Trophoblast cell (in vitro differentiated cells and primary cell): ENCODE measurements around the gene PRR35.
A peak's percentile ranks its signal among the peaks of the same experiment; 100 is the strongest.

ENCODE experiments used
- DNase-seq, 2 donors: peaks; one replicate each; pipeline ENCODE4 v3.0.0-alpha.2; 2016
- H2AFZ ChIP-seq: 2 replicates; pipeline ENCODE4 v1.6.1; 2013; ENCODE audit warnings: low read length, moderate library complexity, mild to moderate bottlenecking; ENCODE audit not compliant: insufficient read depth, poor library complexity
- H2AK5ac ChIP-seq: 2 replicates; pipeline ENCODE4 v1.6.1; 2013; ENCODE audit warnings: mild to moderate bottlenecking, low read length
- H2BK120ac ChIP-seq: 2 replicates; pipeline ENCODE4 v1.6.1; 2013; ENCODE audit warnings: low read length, mild to moderate bottlenecking, moderate library complexity; ENCODE audit not compliant: insufficient read depth, poor library complexity
- H2BK12ac ChIP-seq: 2 replicates; pipeline ENCODE4 v1.6.1; 2013; ENCODE audit warnings: mild to moderate bottlenecking, low read length, moderate library complexity
- H2BK5ac ChIP-seq: 2 replicates; pipeline ENCODE4 v1.6.1; 2013; ENCODE audit warnings: low read length, low read depth, moderate library complexity, mild to moderate bottlenecking; ENCODE audit not compliant: poor library complexity
- H3K14ac ChIP-seq: 2 replicates; pipeline ENCODE4 v1.6.1; 2013; ENCODE audit warnings: mild to moderate bottlenecking, low read length
- H3K18ac ChIP-seq: 2 replicates; pipeline ENCODE4 v1.6.1; 2013; ENCODE audit warnings: mild to moderate bottlenecking, low read length
- H3K23ac ChIP-seq: 2 replicates; pipeline ENCODE4 v1.6.1; 2013; ENCODE audit warnings: low read length
- H3K27ac ChIP-seq: 2 replicates; pipeline ENCODE4 v1.5.1; 2013; ENCODE audit warnings: low read depth, mild to moderate bottlenecking, inconsistent platforms, low read length, moderate library complexity
- H3K27me3 ChIP-seq: 2 replicates; pipeline ENCODE4 v1.6.1; 2013; ENCODE audit warnings: inconsistent platforms, mild to moderate bottlenecking, low read length, moderate library complexity; ENCODE audit not compliant: insufficient read depth
- H3K36me3 ChIP-seq, 2 experiments: 1 replicate in 1 of 2; 2 replicates in 1 of 2; pipeline ENCODE4 v1.6.1; 2013; ENCODE audit warnings: low read length in 2 of 2, mild to moderate bottlenecking in 2 of 2, moderate library complexity in 1 of 2; ENCODE audit not compliant: insufficient read depth in 2 of 2, control insufficient read depth in 1 of 2
- H3K4ac ChIP-seq: 2 replicates; pipeline ENCODE4 v1.6.1; 2013; ENCODE audit warnings: low read depth, mild to moderate bottlenecking, low read length, moderate library complexity
- H3K4me1 ChIP-seq, 2 experiments: 1 replicate in 1 of 2; 2 replicates in 1 of 2; pipeline ENCODE4 v1.6.1; 2013; ENCODE audit warnings: low read length in 2 of 2, mild to moderate bottlenecking in 2 of 2, moderate library complexity in 1 of 2; ENCODE audit not compliant: insufficient read depth in 2 of 2, control insufficient read depth in 1 of 2
- H3K4me2 ChIP-seq: 2 replicates; pipeline ENCODE4 v1.6.1; 2013; ENCODE audit warnings: inconsistent platforms, mild to moderate bottlenecking, low read length, moderate library complexity
- H3K4me3 ChIP-seq: 2 replicates; pipeline ENCODE4 v1.5.1; 2013; ENCODE audit warnings: mild to moderate bottlenecking, low read depth, low read length, inconsistent platforms
- H3K79me1 ChIP-seq: one replicate; pipeline ENCODE4 v1.6.1; 2013; ENCODE audit warnings: low read length
- H3K79me2 ChIP-seq: 2 replicates; pipeline ENCODE4 v1.6.1; 2013; ENCODE audit warnings: low read length, mild to moderate bottlenecking; ENCODE audit not compliant: control insufficient read depth, insufficient read depth, poor library complexity
- H3K9ac ChIP-seq: 2 replicates; pipeline ENCODE4 v1.6.1; 2013; ENCODE audit warnings: mild to moderate bottlenecking, low read length
- H3K9me3 ChIP-seq: 2 replicates; pipeline ENCODE4 v1.6.1; 2013; ENCODE audit warnings: low read depth, mild to moderate bottlenecking, control low read depth, inconsistent platforms, low read length; ENCODE audit not compliant: insufficient read depth
- H4K12ac ChIP-seq: 2 replicates; pipeline ENCODE4 v1.6.1; 2013; ENCODE audit warnings: low read depth, mild to moderate bottlenecking, low read length, moderate library complexity
- H4K8ac ChIP-seq: 2 replicates; pipeline ENCODE4 v1.6.1; 2013; ENCODE audit warnings: low read depth, mild to moderate bottlenecking, low read length, moderate library complexity
- H4K91ac ChIP-seq: one replicate; pipeline ENCODE4 v1.6.1; 2013; ENCODE audit warnings: low read depth, mild to moderate bottlenecking, low read length, moderate library complexity
- WGBS: extraction: QIAGEN DNeasy Blood & Tissue Kit; methylation state at CpG from one replicate; pipeline ENCODE4 v1.1.7; 2013; ENCODE audit warnings: missing lambda C conversion rate; ENCODE audit not compliant: insufficient read length, insufficient coverage; ENCODE audit errors: extremely low coverage; 5-methylcytosine and 5-hydroxymethylcytosine counted together

The PRR35 gene

DNA sequence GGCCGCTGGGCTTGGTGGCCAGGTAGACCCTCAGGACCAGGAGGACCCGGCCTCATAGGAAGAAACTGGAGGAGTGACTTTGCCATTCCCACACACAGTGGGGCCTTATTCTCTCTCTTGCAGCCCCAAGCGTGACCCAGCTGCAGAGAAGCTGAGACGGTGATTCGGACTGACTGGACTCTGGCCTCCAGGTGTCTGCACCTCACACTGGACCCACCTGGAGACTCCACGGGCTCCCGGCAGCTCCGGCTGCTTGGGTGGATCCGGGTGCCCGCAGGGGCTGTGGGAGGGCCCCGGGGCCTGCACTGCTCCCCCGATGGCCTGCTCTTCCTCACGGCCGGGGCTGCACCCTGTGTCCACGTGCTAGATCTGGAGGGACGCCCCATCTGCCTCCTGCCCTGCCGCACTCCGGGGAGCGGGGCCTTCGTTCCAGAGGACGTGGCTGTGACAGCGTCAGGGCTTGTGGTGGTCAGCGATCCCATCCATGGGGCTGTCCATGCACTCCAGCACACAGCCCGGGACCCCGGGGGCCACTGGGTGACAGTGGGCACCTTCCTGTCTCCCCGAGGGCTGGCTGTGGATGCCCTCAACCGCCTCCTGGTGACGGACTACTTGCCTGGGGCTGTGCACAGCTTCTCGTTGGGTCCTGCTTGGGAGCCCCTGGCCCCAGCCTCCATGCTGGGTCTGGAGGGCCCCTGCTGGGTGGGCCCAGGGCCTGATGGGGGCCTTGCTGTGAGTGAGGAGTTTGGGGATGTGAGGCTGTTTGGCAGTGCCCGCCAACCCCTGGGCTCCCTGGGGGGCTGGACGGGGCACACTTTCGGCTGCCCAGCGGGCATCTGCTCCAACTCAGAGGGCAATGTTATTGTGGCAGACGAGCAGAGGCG lies 7.4 kb downstream of the PRR35 start:
- WGBS: no CpG with 5 or more reads among the region's 35 CpGs

DNA sequence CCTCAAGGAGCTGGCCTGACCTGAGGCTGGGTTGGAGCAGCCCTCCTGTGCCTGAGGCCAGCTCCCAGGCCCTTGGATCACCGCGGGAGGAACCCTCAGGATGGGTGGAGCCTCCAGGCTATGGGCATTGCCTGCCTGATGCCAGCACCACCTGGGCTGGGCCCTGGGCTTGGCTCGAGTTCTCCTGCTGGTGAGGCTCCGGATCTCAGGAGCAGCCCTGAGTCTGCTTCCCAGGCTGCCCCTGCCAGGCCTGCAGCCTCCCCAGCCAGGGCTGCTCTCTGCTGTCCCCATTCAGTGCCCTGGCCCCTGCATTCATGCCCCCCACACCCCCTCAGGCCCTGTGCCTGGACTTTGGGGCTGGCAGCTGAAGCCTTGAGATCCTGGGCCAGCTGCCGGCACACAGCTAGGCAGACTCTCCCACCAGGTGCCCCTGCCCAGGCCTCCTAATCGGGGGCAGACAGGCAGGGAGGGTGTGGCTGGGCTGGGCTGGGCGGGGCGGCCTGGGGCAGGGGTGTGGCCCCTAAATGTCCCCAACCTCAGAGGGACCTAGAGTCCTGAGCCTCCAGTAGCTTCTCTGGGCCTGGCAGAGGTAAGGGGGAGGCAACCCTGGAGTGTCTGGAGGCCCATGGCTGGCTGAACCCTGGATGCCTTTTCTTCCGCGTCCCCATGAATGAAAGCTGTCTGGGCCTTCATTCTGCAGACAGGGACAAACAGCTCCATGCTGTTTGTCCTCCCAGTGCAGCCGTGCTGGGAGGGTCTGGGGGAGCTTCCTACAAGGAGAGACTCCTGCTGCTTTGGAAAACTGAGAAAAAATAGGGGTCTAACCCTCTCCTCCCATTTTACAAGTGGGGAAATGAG lies 8.4 kb downstream of the PRR35 start:
- Histone ChIP-seq H3K36me3 (peaks cover 4 to 6% of the 10 kb centered on the region in 2 experiments), H3K27ac (no peak overlapping the region)

More for the DNA sequence above, 7.4 kb downstream of the PRR35 start:
- Histone ChIP-seq H3K23ac (no peak overlapping the region), H3K18ac (no peak overlapping the region), H3K4me2 (no peak overlapping the region), H4K12ac (peak overlapping the region; percentile 22), H3K36me3 (peaks cover 2 to 5% of the 10 kb centered on the region in 2 experiments), H3K4me3 (no peak overlapping the region), H3K79me2 (peaks cover 3% of the 10 kb centered on the region), H3K14ac (no peak overlapping the region), H4K8ac (peak overlapping the region; percentile 51), H3K27ac (no peak overlapping the region), H4K91ac (peak overlapping the region; percentile 39), H2BK5ac (no peak overlapping the region), H2BK12ac (peak overlapping the region; percentile 32), H3K79me1 (peaks cover 11% of the 10 kb centered on the region), H3K9ac (no peak overlapping the region), H3K9me3 (peaks cover 5% of the 10 kb centered on the region), H3K27me3 (no peaks in the 10 kb centered on the region), H2AFZ (no peak overlapping the region), H3K4ac (no peak overlapping the region), H2AK5ac (peak overlapping the region; percentile 5), H3K4me1 (peaks cover 30 to 37% of the 10 kb centered on the region in 2 experiments), H2BK120ac (no peak overlapping the region)
- no peak for DNase-seq

DNA sequence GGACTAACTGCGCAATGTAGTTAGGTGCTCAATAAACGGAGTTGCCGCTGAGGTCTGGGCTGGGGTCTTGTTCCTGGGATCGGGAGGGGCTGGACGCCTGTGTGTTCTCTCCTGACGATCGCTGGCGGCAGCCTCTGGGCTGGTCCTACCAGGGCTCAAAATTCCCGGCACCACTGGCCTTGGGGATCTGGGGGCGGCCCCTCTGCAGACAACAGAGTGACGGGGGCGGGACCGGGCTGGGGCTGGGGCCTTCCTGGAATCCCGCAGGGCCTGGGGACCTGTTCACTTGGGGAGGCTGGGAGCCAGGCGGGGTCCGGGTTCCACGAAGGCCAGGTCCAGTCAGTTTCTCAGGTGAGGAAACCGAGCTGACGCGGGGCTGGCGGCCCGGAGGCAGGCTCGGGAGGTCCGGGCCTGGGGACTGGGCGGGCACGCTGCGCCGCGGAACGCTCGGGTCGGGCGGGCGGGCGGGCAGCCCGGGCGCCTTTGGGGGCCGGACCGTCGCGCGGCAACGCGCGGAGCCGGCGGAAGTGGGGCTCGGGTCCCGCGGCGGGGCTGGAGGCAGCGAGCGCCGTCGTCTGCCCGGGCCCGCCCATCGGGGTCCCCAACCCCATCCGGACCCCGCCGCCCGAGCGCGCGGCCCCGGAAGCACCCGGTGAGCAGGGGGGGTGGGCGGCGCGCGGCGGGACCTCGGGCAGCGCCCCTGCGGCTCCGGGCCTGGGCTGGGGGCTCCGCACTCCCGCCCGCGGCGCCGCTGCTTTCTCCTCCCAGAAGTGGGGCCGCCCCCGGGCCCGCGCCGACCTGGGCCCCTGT lies 9.5 kb downstream of the PRR35 start, which contains the start of gene PIGQ:
Gene PIGQ, plus strand, starts transcription at position 524 of the 810 bp plus-strand sequence. CDS start 4,107 bp downstream, outside the sequence.
- peaks cover 11% of the 10 kb centered on the region for H3K79me1 ChIP-seq
- H4K8ac ChIP-seq: peak within 1 kb of the TSS; percentile 98
- H2BK120ac ChIP-seq: peak within 1 kb of the TSS; percentile 65
- peak; percentile 10 to 61 for DNase-seq
- H3K79me2 ChIP-seq: peaks cover 3% of the 10 kb centered on the region
- H3K4ac ChIP-seq: peak within 1 kb of the TSS; percentile 88
- H3K18ac ChIP-seq: peak within 1 kb of the TSS; percentile 88
- peaks cover 5% of the 10 kb centered on the region for H3K9me3 ChIP-seq
- H4K91ac ChIP-seq: peak within 1 kb of the TSS; percentile 94
- peak within 1 kb of the TSS; percentile 66 for H2AK5ac ChIP-seq
- H2BK12ac ChIP-seq: no peak within 1 kb of the TSS
- peaks cover 13 to 16% of the 10 kb centered on the region in 2 experiments for H3K36me3 ChIP-seq
- peak within 1 kb of the TSS; percentile 90 for H3K14ac ChIP-seq
- H4K12ac ChIP-seq: peak within 1 kb of the TSS; percentile 84
- H3K4me2 ChIP-seq: peak within 1 kb of the TSS; percentile 77
- peaks cover 30 to 37% of the 10 kb centered on the region in 2 experiments for H3K4me1 ChIP-seq
- peak within 1 kb of the TSS; percentile 81 for H2BK5ac ChIP-seq
- peak within 1 kb of the TSS; percentile 70 for H3K27ac ChIP-seq
- WGBS: no CpG with 5 or more reads among the region's 87 CpGs
- peak within 1 kb of the TSS; percentile 62 for H2AFZ ChIP-seq
- peak within 1 kb of the TSS; percentile 83 for H3K9ac ChIP-seq
- no peaks in the 10 kb centered on the region for H3K27me3 ChIP-seq
- no peak within 1 kb of the TSS for H3K23ac ChIP-seq
- peak within 1 kb of the TSS; percentile 90 for H3K4me3 ChIP-seq

More for the DNA sequence above, 8.4 kb downstream of the PRR35 start:
- WGBS: no CpG with 5 or more reads among the region's 11 CpGs
- no peak overlapping the region for H3K4ac ChIP-seq
- peaks cover 30 to 37% of the 10 kb centered on the region in 2 experiments for H3K4me1 ChIP-seq
- no peak overlapping the region for H4K12ac ChIP-seq
- no peaks in the 10 kb centered on the region for H3K27me3 ChIP-seq
- peaks cover 5% of the 10 kb centered on the region for H3K9me3 ChIP-seq
- H3K79me1 ChIP-seq: peaks cover 11% of the 10 kb centered on the region
- H4K91ac ChIP-seq: peak overlapping the region; percentile 94
- peaks cover 3% of the 10 kb centered on the region for H3K79me2 ChIP-seq
- H4K8ac ChIP-seq: peak overlapping the region; percentile 98
- no peak overlapping the region for H2BK5ac ChIP-seq
- no peak for DNase-seq
- H3K4me2 ChIP-seq: peak overlapping the region; percentile 76
- H3K18ac ChIP-seq: no peak overlapping the region
- H3K14ac ChIP-seq: no peak overlapping the region
- H2BK12ac ChIP-seq: no peak overlapping the region
- H3K9ac ChIP-seq: no peak overlapping the region
- no peak overlapping the region for H3K23ac ChIP-seq
- H2AK5ac ChIP-seq: peak overlapping the region; percentile 66
- no peak overlapping the region for H3K4me3 ChIP-seq
- H2AFZ ChIP-seq: peak overlapping the region; percentile 62
- H2BK120ac ChIP-seq: no peak overlapping the region
